Esophagus muscularis mucosa (tissue), 4 donors: ENCODE data around the gene ATRNL1.

Source experiments
- EP300 ChIP-seq: sonication (generic); formaldehyde crosslinking; IDR thresholded peaks from one replicate; pipeline ENCODE4 v1.6.1; 2017; ENCODE audit warnings: antibody characterized with exemption
- POLR2AphosphoS5 ChIP-seq, 2 donors: sonication (generic); formaldehyde crosslinking; IDR thresholded peaks; one replicate each; pipeline ENCODE4 v1.6.1; 2017; ENCODE audit warnings: antibody characterized with exemption in 2 of 2
- TF ChIP-seq, protein P1 (sequence below), 3 experiments: fragments of 200-600 bp in 2 of 3; fragments of 450-650 bp in 1 of 3; sonication (generic) in 2 of 3; IDR thresholded peaks; one replicate each; pipeline ENCODE4 v1.5.1; 2017 to 2019; ENCODE audit warnings: antibody characterized with exemption in 3 of 3, mild to moderate bottlenecking in 2 of 3, moderate library complexity in 1 of 3

DNA sequence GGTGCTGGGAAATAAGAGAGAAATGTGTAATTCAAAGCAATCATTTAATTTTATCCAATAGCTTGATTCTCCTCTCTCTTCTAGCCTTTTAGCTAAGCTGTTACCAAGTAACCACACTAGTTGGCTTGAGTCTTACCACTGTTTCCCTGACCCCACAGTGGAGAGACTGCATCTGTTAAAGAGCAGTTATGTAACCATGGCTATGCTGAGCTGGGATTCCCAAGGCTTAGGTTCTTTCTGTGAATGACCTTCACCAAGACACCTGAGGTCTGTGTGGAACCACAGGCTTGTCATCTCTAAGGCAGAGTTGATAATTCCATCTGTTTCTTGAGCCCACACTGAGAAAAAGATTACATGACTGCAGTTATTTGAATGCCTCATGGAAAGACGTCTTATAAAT, 47.7 kb upstream of the ATRNL1 start:
- no peak for TF ChIP-seq EP300
- TF ChIP-seq POLR2AphosphoS5 (IDR thresholded peaks at IDR 0.05), result no peak
- TF ChIP-seq, protein P1, sequence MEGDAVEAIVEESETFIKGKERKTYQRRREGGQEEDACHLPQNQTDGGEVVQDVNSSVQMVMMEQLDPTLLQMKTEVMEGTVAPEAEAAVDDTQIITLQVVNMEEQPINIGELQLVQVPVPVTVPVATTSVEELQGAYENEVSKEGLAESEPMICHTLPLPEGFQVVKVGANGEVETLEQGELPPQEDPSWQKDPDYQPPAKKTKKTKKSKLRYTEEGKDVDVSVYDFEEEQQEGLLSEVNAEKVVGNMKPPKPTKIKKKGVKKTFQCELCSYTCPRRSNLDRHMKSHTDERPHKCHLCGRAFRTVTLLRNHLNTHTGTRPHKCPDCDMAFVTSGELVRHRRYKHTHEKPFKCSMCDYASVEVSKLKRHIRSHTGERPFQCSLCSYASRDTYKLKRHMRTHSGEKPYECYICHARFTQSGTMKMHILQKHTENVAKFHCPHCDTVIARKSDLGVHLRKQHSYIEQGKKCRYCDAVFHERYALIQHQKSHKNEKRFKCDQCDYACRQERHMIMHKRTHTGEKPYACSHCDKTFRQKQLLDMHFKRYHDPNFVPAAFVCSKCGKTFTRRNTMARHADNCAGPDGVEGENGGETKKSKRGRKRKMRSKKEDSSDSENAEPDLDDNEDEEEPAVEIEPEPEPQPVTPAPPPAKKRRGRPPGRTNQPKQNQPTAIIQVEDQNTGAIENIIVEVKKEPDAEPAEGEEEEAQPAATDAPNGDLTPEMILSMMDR (IDR thresholded peaks at IDR 0.05), result no peak
